Activated CD8-positive, alpha-beta T cell treated with anti-CD3 and anti-CD28 coated beads for 36 hours (primary cell): ENCODE results near the gene USP14. TPM values are rescaled to one million over a fixed set of nuclear protein-coding genes. Genes with fewer than 3 reads are reported as not detected.
A peak's percentile ranks its signal among the peaks of the same experiment; 100 is the strongest.

Experiments
- ATAC-seq: fragments of 200-7000 bp; cut with Tn5 transposase; one replicate; pipeline ENCODE4 v1.10.0; 2021; ENCODE audit warnings: mild to moderate bottlenecking, moderate library complexity
- CTCF ChIA-PET: fragments of 350-600 bp; sonication (Branson Sonifier 250); formaldehyde crosslinking; loops from one replicate; lab custom pipeline; 2021; ENCODE audit warnings: antibody characterized with exemption; lab: Charles Lee
- POLR2A ChIA-PET: fragments of 350-600 bp; sonication (Branson Sonifier 250); formaldehyde crosslinking; loops from one replicate; lab custom pipeline; 2021; ENCODE audit warnings: antibody characterized with exemption; lab: Charles Lee
- DNase-seq: peaks from one replicate; pipeline ENCODE4 v3.0.0-alpha.2; 2020
- H3K27ac Mint-ChIP-seq: one replicate; pipeline ENCODE4 v1.8.0; 2021; ENCODE audit warnings: mild to moderate bottlenecking, mixed read lengths
- H3K27me3 Mint-ChIP-seq: one replicate; pipeline ENCODE4 v1.8.0; 2021; ENCODE audit warnings: mixed read lengths
- H3K36me3 Mint-ChIP-seq: one replicate; pipeline ENCODE4 v1.8.0; 2021; ENCODE audit warnings: low read depth, mixed read lengths
- H3K4me1 Mint-ChIP-seq: one replicate; pipeline ENCODE4 v1.8.0; 2021; ENCODE audit warnings: low read depth, mixed read lengths
- H3K4me3 Mint-ChIP-seq: one replicate; pipeline ENCODE4 v1.8.0; 2021; ENCODE audit warnings: mild to moderate bottlenecking, moderate library complexity, mixed read lengths
- H3K9me3 Mint-ChIP-seq: one replicate; pipeline ENCODE4 v1.8.0; 2021; ENCODE audit warnings: mixed read lengths
- intact Hi-C: fragments of 100-400 bp; cut with micrococcal nuclease; formaldehyde crosslinking; loops from one replicate; pipeline ENCODE4 v1.10.0; 2022
- microRNA-seq: library from miRNA; unstranded; fragments of <30 nt; microRNA quantifications from one replicate; pipeline ENCODE4 v1.2.0, GENCODE V29; 2022; ENCODE audit warnings: borderline microRNAs expressed, borderline replicate concordance
- total RNA-seq, 2 experiments: library from RNA; stranded (reverse); gene quantifications; one replicate each; pipeline ENCODE4 v1.2.3, GENCODE V29; 2021
- TF ChIP-seq, protein P1 (sequence below): fragments of 200-600 bp; IDR thresholded peaks from one replicate; pipeline ENCODE4 v1.8.0; 2022; ENCODE audit warnings: antibody characterized with exemption, mild to moderate bottlenecking

The USP14 gene
- total RNA-seq, 2 experiments from 2014 or later, result 94.6 to 96.2 TPM

DNA sequence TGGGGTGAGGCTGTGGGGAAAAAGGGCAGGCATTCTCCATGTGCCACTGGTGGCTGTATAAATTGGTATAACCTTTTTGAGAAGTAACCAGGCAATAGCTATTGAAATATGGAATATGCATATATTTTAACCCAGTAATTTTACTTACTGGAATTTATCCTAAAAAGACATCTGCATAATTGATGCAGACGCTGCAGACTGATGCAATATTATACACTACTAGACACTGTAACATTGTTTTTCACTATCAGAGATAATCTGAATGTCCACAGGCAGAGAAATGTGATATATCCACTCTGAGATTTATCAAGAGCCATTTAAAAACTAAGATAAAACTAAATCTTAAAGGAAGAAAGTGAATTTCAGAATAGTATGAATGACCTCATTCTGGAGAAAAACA, 94.8 kb downstream of the USP14 start:
- DNase-seq (no peak), ATAC-seq (no peak)
- ChIA-PET POLR2A (interaction anchor here (1.2 kb wide), 1 partner anchor 14 kb away, joined by 4 read pairs; no protein-coding TSS in a partner anchor), CTCF (no interaction called here)
- no peaks in the 10 kb centered on the region for H3K27me3 Mint-ChIP-seq
- TF ChIP-seq, protein P1, sequence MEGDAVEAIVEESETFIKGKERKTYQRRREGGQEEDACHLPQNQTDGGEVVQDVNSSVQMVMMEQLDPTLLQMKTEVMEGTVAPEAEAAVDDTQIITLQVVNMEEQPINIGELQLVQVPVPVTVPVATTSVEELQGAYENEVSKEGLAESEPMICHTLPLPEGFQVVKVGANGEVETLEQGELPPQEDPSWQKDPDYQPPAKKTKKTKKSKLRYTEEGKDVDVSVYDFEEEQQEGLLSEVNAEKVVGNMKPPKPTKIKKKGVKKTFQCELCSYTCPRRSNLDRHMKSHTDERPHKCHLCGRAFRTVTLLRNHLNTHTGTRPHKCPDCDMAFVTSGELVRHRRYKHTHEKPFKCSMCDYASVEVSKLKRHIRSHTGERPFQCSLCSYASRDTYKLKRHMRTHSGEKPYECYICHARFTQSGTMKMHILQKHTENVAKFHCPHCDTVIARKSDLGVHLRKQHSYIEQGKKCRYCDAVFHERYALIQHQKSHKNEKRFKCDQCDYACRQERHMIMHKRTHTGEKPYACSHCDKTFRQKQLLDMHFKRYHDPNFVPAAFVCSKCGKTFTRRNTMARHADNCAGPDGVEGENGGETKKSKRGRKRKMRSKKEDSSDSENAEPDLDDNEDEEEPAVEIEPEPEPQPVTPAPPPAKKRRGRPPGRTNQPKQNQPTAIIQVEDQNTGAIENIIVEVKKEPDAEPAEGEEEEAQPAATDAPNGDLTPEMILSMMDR, result no peak
- intact Hi-C loops, result no loop called here
- peaks cover 68% of the 10 kb centered on the region for H3K36me3 Mint-ChIP-seq
- H3K4me1 Mint-ChIP-seq, result no peaks in the 10 kb centered on the region
- no peaks in the 10 kb centered on the region for H3K9me3 Mint-ChIP-seq
- no peak overlapping the region for H3K27ac Mint-ChIP-seq
- no peak overlapping the region for H3K4me3 Mint-ChIP-seq

- ChIA-PET CTCF (no interaction called here), POLR2A (interaction anchor here (2.3 kb wide), 1 partner anchor 12 kb away, joined by 14 read pairs; the partner anchor contains the start of gene THOC1)
- no peak for DNase-seq
- H3K9me3 Mint-ChIP-seq, result no peaks in the 10 kb centered on the region
- H3K4me1 Mint-ChIP-seq, result no peaks in the 10 kb centered on the region
- H3K27ac Mint-ChIP-seq, result no peak overlapping the region
- TF ChIP-seq, protein P1, result no peak
- no peak for ATAC-seq
- H3K36me3 Mint-ChIP-seq, result peaks cover 63% of the 10 kb centered on the region
- H3K27me3 Mint-ChIP-seq, result no peaks in the 10 kb centered on the region
- intact Hi-C loops, result no loop called here
- H3K4me3 Mint-ChIP-seq, result no peak overlapping the region
These were observed 96.8 kb downstream of the USP14 start for GRCh38 chr18:255171-255570.

- peaks cover 60% of the 10 kb centered on the region for H3K36me3 Mint-ChIP-seq
- CTCF ChIA-PET, result no interaction called here
- intact Hi-C loops, result loop anchor here (10.0 kb wide), 2 partner anchors 354 to 564 kb away; no protein-coding TSS in a partner anchor
These were observed 102.2 kb downstream of the USP14 start for GRCh38 chr18:260547-260946.

GRCh38 chr18:261398-262073, 103.2 kb downstream of the USP14 start:
- TF ChIP-seq, protein P1, result no peak
- H3K27me3 Mint-ChIP-seq, result no peaks in the 10 kb centered on the region
- peaks cover 59% of the 10 kb centered on the region for H3K36me3 Mint-ChIP-seq
- H3K4me3 Mint-ChIP-seq, result no peak overlapping the region
- POLR2A ChIA-PET, result interaction anchor here (1.3 to 1.4 kb wide), 2 partner anchors 12 to 103 kb away, joined by 4 to 5 read pairs; partner anchors contain the start of gene USP14
- H3K4me1 Mint-ChIP-seq, result peaks cover 26% of the 10 kb centered on the region
- DNase-seq, result no peak
- H3K9me3 Mint-ChIP-seq, result no peaks in the 10 kb centered on the region
- H3K27ac Mint-ChIP-seq, result peak overlapping the region; percentile 40
- intact Hi-C loops, result loop anchor here (10.0 kb wide), 2 partner anchors 353 to 563 kb away; no protein-coding TSS in a partner anchor
- CTCF ChIA-PET, result no interaction called here
- no peak for ATAC-seq

More at GRCh38 chr18:260547-260946, 102.2 kb downstream of the USP14 start:
- POLR2A ChIA-PET, result no interaction called here
- Mint-ChIP-seq H3K27ac (no peak overlapping the region), H3K4me3 (no peak overlapping the region), H3K4me1 (peaks cover 18% of the 10 kb centered on the region), H3K9me3 (no peaks in the 10 kb centered on the region), H3K27me3 (no peaks in the 10 kb centered on the region)
- DNase-seq (no peak), ATAC-seq (no peak)
- TF ChIP-seq, protein P1, result no peak

Small RNA genes lying within 50 kb of the gene (microRNA-seq; reads per million reads assigned to microRNA genes)
- not detected for gene MIR8078

Other genes with a start within 250 kb of the USP14 start
- not detected for gene TUBB8B, start 108.9 kb upstream of the USP14 start, total RNA-seq
- 10 to 100 TPM; 66.0 to 69.5 TPM for gene THOC1, start 109.5 kb downstream of the USP14 start, total RNA-seq